ENCODE measurements around the gene ACTA1.
"Not testable (repeated sequence)": the region's sequence is repeated elsewhere in the genome, so short reads cannot be mapped to it uniquely, and the experiment has no call there.

The ACTA1 gene

DNA sequence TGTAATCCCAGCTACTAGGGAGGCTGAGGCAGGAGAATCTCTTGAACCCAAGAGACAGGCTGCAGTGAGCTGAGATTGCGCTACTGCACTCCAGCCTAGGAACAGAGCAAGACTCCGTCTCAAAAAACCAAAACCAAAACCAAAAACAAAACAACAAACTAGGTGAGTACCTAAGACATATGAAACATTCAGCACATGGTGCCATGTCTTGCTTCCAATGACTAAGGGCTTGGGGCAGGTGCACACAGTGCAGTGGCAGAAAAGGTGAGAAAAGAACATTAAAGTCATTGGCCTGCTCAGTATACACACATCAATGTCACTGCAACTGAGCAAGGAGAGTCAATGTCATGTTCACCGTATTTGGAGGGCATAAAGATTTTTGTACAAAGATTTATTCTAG lies 4.1 kb upstream of the ACTA1 start:
- no peak for DNase-seq

DNA sequence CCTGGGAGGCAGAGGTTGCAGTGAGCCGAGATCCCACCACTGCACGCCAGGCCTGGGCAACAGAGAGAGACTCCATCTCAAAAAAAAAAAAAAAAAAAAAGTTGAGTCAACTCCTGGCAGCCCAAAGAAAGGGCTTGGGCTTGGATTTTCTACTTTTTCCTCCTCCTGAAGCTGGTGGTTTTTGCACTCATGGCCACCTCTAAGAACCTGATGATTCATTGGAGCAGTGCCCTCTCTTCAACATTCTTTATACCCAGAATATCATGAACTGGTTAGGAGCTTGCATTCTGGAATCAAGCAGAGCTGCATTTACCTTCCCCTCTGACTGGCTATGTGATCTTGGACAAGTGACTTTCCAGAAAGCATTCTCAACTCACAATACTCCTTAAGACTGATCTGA lies 3.5 kb upstream of the ACTA1 start:
- DNase-seq: no peak

DNA sequence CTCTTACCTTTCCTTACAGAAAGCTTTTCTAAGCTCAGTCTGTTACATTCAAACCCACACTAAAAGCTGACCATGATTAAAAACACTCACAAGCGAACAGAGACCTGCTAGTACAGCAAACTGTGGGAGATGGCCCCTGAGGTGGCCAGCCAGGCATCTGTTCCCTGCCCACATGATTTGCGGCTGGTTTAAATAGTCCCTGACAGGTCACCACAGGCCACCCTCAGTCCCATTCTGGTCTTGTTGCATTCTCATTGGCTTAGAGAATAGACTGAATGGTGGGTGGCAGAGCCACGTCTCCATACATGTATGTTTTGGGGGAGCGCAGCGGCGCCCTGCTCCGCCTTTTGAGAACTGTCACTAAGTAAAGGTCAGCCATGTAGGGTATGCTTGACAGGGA lies 2.3 kb upstream of the ACTA1 start:
- DNase-seq: no peak

DNA sequence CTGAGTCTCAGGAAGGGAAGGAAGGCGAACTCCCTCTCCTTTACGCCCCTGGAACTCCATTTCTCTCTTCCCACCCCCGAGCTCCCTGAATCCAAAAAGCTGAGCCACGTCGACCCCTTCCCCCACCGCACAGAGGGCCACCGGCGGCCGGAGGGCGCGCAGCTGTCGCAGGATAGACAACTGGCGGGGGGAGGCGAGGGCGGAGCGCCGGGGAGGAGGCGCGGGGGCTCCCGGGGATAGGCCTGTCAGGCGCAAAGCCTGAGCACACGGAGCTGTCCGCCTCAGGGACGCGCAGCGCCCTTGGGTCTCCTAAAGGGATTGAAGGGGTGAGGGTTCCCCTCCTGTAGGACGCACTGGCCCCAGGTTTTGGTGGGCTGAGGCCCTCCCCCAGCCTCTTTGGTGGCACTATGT lies 752 bp upstream of the ACTA1 start:
- DNase-seq: no peak

DNA sequence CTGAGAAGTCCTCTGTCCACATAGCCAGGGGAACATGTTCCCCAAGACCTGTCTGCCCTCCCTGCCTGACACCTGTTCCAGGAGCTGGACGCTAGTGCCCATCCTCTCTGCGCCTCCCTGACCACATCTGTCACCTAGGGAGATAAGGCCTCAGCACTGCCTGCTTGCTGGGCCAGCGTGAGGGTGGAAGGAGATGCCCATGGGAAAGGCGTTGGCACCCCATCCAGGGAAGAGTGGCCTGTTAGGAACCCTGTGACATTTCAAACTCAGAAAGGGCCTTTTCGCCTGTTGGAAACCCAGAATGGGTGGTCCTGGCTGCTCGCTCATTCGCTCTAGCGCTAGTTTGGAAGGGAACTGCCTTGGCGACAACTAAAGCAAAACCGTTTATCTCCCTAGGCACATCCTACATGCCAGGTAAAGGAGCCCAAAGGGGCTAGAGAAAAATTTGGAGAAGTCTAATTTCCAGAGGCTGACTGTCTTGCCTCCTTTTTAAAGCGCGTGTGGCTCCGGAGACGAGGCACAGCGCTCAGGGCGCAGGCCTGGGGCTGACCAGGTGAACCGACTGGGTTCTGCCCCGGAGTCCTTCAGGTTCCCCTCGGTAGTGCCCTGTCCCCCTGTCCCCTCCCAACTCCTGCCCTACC lies 410 bp downstream of the ACTA1 start:
- DNase-seq: no peak

DNA sequence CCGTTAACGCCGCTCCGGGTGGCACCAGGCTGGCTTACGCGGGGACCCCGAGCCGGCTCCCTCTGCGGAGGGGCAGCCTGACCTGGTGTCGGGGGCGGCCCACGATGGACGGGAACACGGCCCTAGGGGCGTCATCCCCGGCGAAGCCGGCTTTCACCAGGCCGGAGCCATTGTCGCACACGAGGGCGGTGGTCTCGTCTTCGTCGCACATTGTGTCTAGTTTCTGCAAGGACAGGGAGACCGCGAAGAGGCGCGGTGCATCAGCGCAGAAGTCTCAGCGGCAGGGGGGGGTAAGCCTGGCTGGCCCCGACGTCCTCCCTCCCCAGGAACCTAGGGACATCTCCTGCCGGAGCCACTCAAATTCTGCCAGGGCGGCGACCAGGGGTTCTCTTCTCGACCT lies 989 bp downstream of the ACTA1 start:
- DNase-seq: no peak

DNA sequence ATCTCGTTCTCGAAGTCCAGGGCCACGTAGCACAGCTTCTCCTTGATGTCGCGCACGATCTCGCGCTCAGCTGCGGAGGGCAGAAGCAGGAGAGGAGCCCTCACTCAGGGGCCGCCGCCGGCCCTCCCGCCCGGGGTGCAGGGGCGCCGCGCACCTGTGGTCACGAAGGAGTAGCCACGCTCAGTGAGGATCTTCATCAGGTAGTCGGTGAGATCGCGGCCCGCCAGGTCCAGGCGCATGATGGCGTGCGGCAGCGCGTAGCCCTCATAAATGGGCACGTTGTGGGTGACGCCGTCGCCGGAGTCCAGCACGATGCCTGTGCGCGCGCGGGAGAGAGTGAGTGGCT lies 1.8 kb downstream of the ACTA1 start:
- no peak for DNase-seq

DNA sequence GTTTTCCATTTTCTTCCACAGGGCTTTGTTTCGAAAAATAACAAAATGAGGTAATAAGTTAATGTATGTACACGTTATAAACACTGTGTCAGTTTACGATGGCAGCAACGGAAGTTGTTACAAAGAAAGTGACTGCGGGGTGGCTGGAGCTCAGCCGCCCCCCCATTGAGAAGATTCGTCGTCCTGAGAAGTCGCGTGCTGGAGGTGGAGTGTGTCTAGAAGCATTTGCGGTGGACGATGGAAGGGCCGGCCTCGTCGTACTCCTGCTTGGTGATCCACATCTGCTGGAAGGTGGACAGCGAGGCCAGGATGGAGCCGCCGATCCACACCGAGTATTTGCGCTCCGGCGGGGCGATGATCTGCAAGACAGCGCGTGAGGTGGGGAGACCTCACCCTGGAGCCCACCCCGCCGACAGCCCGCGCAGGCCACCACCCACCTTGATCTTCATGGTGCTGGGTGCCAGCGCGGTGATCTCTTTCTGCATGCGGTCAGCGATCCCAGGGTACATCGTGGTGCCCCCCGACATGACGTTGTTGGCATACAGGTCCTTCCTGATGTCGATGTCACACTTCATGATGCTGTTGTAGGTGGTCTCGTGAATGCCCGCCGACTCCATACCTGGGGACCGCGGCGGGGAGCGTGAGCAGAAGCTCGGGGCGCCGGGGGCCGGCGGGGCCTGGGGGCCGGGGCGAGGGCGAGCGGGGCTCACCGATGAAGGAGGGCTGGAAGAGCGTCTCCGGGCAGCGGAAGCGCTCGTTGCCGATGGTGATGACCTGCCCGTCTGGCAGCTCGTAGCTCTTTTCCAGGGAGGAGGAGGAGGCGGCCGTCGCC lies 2.4 kb downstream of the ACTA1 start:
- DNase-seq: no peak

DNA sequence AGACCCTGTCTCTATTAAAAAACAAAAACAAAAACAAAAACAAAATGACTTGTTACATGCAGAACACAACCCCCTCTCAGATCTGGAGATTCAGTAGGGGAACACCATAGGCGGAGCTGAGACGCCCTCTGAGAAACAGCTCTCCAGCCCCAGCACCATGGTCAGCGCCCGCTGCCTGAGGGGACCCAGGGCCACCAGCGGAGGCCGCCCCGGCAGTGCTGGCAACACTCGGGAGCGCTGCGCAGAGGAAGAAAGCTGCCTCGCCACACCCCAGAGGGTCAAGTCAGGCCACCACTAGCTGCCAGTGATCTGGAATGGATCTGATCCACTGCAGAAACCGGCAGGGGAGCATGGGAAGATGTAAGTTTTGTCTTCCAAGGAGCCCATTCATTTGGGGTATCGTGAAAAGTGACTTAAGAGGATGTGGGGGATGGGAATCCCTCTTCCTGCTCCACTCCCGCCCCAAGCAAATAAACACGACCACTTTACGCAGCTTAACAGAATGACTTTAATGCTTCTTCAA lies 3.1 kb downstream of the ACTA1 start:
- peak; percentile 50 for DNase-seq

DNA sequence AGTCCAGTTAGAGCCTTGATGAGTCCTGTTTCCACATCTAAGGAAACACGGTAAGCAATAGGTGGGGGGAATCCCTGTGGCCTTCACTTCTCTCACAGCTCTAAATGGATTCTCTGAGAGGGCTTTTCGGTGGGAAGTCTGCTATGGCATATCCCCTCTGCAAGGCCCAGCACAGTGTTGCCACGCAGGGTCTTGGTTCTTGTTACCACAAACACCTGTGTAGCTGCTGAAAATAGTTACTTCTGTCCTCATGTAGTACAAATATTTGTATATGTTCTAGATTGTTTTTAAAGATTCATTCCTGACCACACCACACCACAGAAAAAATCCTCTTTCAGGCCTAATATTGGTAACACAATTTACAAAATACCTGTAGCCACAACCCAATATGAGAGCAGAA lies 5.6 kb downstream of the ACTA1 start:
- DNase-seq: no peak

DNA sequence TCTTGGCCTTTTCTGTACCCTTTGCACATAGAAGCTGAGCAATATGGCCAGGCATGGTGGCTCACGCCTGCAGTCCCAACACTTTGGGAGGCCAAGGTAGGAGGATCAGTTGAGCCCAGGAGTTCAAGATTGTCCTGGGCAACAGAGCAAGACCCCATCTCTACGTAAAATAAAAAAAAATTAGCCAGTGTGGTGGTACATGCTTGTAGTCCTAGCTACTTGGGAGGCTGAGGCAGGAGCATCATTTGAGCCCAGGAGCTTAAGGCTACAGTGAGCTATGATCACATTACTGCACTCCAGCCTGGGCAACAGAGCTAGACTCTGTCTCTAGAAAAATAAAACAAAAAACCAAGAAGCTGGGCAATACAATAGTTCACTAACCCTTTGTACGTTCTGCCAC lies 6.3 kb downstream of the ACTA1 start:
- DNase-seq: no peak

DNA sequence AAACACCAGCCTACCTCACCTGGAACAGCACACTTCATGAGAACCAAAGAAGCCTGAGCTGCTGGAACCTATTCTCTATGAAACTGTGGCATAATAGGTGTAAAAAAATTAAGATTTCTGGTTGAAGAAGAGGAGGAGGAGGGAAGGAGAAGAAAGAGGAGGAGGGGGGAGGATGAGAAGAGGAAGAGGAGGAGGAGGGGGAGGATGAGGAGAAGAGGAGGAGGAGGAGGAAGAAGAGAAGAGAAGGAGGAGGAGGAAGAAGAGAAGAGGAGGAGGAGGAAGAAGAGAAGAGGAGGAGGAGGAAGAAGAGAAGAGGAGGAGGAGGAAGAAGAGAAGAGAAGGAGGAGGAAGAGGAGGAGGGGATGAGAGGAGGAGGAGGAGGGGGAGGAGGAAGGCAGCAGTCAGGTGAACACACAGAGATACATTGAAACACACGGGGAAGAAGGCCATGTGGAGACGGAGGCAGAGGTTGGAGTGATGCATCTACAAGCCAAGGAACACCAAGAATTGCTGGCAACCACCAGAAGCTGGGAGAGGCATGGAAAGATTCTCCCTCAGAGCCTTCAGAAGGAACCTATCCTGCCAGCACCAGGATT lies 8.2 kb downstream of the ACTA1 start:
- DNase-seq: no peak

DNA sequence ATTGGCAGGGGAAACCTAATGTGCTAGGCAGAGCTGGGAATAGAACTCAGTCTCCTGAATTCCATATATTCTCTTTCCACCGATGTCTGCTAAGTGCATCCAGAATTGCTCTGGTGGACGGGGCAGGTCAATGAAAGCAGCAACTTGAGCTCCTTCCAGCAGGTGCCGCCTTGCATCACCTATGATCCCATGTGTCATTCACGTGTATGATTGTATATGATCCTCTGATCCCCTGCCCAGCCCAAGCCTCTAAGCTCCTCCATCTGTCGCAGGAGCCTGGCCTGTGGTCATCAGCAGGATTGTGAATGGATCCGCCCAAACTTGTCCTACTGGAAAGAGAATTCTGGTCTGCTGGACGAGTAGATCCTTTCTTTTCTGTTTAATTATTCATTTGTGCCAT lies 13.1 kb downstream of the ACTA1 start:
- no peak for DNase-seq

DNA sequence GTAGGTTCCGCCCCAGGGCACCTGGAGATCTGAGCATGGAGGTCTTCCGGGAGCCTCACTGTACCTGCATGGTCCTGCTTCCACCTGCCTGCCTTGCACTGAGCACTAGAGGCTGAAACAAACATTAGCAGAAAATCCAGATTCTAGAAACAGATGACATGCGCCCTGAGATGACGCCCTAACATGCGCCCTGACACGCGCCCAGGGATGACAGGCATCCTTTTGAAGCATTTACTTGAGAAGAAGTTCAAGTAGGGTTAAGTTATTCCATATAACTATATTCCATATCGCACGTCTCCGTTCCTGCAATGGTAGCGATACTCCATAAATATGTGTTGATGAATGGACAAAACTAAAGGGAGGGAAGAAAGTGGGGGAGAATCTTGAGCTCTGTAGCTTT lies 13.7 kb downstream of the ACTA1 start:
- DNase-seq: no peak

DNA sequence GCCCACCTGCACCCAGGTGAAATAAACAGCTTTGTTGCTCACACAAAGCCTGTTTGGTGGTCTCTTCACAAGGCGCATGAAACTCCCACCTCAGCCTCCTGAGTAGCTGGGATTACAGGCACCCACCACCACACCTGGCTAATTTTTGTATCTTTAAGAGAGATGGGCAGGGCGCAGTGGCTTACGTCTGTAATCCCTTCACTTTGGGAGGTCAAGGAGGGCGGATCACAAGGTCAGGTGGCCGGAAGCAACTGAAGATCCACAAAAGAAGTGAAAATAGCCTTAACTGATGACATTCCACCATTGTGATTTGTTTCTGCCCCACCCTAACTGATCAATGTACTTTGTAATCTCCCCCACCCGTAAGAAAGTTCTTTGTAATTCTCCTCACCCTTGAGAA lies 15.3 kb downstream of the ACTA1 start:
- DNase-seq: not testable (repeated sequence)

DNA sequence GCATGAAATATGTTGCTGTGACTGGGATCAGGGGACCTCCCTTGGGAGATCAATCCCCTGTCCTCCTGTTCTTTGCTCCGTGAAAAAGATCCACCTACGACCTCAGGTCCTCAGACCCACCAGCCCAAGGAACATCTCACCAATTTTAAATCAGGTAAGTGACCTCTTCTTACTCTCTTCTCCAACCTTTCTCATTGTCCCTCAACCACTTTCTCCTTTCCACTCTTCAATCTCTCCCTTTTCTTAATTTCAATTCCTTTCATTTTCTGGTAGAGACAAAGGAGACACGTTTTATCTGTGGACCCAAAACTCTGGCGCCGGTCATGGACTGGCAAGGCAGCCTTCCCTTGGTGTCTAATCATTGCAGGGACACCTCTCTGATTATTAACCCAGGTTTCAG lies 21.1 kb downstream of the ACTA1 start:
- DNase-seq: not testable (repeated sequence)

DNA sequence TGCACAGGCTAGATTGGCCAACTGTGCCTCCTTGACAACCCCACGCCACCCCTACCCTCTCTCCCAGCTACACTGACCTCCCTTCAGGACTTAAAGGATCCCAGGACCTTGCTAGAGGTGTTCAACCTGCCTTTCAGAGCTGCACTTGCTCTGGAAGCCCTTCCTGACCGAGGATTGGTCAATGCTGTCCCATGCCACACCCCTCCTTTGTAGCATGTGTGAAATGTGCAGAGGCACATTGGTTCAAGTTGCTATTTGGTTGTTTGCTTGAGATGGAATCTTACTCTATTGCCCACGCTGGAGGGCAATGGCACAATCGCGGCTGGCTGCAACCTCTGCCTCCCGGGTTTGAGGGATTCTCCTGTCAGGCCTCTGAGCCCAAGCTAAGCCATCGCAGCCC lies 21.8 kb downstream of the ACTA1 start:
- DNase-seq: no peak

DNA sequence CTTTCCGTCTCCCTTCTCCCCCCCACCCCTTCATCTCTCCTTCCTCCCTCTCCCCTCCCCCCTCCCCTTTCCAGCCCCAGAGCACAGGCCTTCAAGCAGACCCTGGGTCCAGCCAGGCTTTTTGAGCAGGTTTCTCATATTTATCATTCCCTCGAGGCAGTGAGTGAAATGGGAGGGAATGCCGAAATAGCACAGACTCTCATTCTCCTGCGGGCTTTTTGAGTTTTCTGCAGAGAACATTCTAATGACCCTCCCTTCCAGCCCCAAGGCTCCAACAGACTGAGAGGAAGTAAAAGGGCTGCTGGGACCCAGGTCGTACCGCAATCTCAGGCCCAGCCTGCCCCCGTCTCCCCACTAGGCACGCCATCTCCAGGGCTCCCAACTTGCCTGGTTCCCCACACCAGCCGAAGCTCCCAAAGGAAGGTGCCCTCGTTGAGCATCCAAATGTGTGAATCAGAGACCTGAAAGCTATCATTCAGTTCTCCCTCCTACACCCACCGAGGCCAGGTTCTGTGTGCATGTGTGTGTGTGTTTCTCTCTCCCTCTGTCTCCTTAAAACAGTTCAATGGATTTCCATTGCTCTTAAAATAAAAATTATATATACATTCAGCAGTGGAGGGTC lies 22.3 kb downstream of the ACTA1 start:
- DNase-seq: no peak

DNA sequence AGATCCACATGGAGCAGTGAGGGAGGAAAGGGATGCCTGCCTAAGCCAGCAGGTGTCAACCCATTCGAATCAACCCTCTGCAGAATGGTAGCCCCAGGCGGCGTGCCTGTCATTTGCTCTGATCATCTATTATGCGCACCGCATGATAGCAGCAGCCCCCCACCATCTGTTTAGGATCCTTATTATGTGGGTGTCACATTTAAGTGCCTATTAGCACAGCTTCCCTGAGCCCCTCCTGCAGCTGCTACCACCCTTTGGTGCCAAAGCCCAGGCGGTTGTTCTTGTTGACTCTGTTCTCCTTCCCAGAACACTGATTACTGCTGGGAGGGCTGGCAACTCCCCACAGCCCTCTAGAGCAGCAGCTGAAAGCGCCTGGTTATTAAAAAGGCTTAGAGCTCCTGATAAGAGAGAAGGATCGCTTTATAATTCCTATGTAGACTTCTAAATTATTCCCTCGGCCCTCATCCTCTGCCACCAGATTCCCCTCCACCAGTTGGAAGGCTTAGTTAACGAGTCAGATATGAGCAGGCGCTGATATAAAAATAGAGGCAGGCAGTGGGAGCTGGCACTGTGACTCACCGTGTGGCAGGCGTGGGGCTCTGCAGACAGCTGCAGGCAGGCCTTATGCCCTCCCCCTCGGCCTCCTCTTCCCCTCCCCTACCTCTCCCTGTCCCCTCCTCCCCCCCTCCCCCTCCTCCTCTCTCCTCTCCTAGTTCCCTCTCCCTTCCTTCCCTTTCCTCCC lies 23.0 kb downstream of the ACTA1 start:
- peak; percentile 33 for DNase-seq

DNA sequence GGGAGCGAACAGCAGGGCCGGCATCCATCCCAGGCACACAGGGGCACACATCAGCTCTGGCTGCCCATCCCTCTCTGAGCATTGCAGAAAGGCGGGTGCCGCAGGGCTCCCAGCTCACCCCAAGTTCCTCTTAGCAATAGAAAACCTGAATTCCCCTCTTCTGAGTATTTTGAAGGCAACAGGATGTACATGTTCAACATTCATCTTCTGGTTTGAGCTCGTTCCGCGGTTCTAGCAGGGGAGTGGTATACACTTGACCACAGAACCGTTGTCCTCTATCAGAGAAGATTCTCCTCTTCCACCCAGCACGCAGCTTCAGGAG lies 23.6 kb downstream of the ACTA1 start:
- no peak for DNase-seq

DNA sequence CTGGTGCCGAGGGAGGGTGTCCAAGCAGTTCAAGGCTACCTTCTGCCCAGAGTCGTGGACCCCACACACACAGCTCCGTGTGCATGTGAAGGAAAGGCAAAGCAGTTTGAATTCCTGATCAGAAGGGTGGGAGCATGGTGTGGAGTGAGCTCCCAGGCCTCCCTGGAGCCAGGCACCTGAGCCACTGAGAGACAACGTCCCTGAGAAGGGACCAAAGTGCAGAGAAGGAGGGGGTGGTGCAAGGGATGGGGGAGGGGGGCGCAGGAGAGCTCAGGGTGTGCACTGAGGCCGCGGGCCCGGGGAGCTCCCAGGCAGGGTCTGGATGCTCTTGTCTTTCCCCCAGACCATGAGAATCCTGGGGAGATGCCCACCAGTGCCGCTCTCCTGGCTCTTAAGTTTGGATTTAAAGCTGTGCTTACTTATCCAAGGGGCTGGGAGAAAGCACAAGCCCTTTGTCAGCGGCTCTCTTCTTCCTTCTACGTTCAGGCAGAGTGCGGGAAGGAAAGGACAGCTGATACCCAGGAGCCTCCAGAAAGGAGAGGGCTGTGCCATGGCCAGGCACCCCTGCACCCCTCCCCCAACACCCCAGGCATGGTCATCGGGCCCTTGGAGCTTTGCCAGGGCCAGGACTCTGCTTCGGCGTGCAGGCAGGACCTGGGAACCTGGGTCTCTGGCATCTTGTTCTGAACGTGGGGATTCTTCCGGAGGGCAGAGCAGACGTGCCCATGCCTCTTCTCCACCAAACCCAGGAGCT lies 24.1 kb downstream of the ACTA1 start:
- no peak for DNase-seq

DNA sequence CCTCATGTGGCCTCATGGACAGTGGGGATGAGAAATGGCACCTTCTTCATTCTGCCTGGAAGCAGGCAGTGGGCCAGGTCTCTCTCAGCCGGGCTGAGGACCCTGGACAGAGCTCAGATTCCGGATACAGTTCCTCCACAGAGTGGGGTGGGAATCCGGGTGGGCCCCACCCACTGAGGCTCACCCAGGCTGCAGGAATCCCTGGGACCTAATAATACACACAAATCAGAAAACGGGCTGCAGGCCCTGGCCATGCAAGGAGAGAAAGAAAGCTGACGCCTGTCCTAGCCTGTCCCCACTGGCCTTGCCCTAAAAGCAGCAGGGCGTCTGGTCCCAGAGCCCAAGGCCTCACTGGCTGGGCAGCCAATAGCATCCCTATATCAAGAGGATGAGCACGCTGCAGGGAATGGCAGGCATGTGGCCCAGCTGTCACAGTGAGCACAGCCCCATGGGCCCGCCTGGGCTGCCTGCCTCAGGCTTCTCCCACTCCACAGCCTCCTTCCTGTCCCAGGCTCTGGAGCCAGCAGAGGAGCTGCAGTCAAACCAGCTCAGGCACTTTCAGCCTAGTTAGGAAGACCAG lies 25.3 kb downstream of the ACTA1 start:
- no peak for DNase-seq

All from stimulated activated CD4-positive, alpha-beta T cell treated with anti-CD3 and anti-CD28 coated beads, Interleukin-4, amount 100 ng/mL, for 1 hour (primary cell).